ENCODE measurements around the gene PRR35.

Gene PRR35

DNA sequence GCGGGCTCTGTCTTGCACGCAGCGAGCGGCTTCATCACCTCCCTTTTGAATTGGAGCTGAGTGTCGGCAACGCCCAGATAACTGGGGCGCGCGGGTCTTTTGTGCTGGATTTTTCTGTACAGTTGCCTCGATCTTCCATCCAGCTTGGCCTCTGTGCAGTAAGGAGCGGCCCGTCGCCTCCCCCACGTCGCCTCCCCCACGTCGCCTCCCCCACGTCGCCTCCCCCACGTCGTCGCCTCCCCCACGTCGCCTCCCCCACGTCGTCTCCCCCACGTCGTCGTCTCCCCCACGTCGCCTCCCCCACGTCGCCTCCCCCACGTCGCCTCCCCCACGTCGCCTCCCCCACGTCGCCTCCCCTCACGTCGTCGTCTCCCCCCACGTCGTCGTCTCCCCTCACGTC, 15.7 kb upstream of the PRR35 start:
- no peak for DNase-seq (ENCODE audit: low spot score)
- TF ChIP-seq CTCF (IDR thresholded peaks at IDR 0.05; ENCODE audit: extremely low read depth, missing control alignments): no peak

DNA sequence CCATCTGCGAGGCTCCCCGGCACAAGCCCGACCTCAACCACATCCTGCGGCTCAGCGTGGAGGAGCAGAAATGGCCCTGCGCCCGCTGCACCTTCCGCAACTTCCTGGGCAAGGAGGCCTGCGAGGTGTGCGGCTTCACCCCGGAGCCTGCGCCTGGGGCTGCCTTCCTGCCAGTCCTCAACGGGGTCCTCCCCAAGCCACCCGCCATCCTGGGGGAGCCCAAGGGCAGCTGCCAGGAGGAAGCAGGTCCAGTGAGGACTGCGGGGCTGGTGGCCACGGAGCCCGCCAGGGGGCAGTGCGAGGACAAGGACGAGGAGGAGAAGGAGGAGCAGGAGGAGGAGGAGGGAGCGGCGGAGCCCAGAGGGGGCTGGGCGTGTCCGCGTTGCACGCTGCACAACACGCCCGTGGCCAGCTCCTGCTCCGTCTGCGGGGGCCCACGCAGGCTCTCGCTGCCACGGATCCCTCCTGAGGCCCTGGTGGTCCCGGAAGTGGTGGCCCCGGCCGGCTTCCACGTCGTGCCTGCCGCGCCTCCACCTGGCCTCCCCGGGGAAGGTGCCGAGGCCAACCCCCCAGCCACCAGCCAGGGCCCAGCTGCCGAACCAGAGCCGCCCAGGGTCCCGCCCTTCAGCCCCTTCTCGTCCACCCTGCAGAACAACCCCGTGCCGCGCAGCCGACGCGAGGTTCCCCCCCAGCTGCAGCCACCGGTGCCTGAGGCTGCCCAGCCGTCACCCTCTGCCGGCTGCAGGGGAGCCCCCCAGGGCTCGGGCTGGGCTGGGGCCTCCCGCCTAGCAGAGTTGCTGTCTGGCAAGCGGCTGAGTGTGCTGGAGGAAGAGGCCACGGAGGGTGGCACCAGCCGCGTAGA, 13.1 kb upstream of the PRR35 start:
- TF ChIP-seq CTCF (IDR thresholded peaks at IDR 0.05; ENCODE audit: extremely low read depth, missing control alignments): peak; percentile 81
- DNase-seq (ENCODE audit: low spot score): peak; percentile 87

DNA sequence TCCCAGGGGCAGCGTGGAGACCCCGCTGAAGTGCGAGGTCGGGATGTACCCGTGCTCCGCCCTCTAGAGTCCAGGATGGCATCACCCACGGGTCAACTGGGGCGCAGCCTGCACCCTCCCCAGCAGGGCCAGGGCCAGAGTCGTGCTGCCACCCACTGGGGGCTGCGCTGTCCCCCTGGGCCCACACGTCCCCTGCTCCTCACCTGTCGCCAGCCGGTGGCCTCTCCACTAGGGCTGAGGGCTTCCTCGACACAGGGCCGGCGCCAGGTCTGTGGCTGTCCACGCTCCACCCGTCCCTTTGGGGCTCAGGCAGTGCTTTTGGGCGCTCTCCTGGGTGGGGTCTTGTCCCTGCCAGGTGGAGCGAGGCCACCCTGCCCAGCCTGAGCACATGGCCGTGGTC, 11.6 kb upstream of the PRR35 start:
- DNase-seq (ENCODE audit: low spot score): no peak
- no peak for TF ChIP-seq CTCF (IDR thresholded peaks at IDR 0.05; ENCODE audit: extremely low read depth, missing control alignments)

- no peak for DNase-seq (ENCODE audit: low spot score)
- no peak for TF ChIP-seq CTCF (IDR thresholded peaks at IDR 0.05; ENCODE audit: extremely low read depth, missing control alignments)
These were observed 10.5 kb upstream of the PRR35 start for GRCh38 chr16:549544-550263.

DNA sequence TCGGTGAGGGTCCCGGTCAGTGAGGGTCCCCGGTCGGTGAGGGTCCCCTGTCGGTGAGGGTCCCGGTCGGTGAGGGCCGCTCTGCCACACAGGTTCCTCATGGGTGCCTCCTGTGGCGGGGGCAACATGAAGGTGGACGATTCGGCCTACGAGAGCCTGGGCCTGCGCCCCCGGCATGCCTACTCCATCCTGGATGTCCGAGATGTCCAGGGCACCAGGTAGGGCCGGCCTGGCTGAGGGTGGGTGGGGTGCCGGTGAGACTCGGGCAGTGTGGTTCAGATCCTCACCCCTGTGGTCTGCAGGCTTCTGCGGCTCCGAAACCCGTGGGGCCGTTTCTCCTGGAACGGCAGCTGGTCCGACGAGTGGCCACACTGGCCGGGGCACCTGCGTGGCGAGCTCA, 9.0 kb upstream of the PRR35 start:
- DNase-seq (ENCODE audit: low spot score): no peak
- TF ChIP-seq CTCF (IDR thresholded peaks at IDR 0.05; ENCODE audit: extremely low read depth, missing control alignments): no peak

GRCh38 chr16:552171-552570, 8.0 kb upstream of the PRR35 start:
- TF ChIP-seq CTCF (IDR thresholded peaks at IDR 0.05; ENCODE audit: extremely low read depth, missing control alignments): no peak
- DNase-seq (ENCODE audit: low spot score): no peak

GRCh38 chr16:553601-554296, 6.4 kb upstream of the PRR35 start:
- no peak for DNase-seq (ENCODE audit: low spot score)
- no peak for TF ChIP-seq CTCF (IDR thresholded peaks at IDR 0.05; ENCODE audit: extremely low read depth, missing control alignments)

All from GM20000 (cell line).